Measurements from ENCODE around the gene GPR107.
A peak's percentile ranks its signal among the peaks of the same experiment; 100 is the strongest.

Gene GPR107

GRCh38 chr9:130039528-130040147 is 14.1 kb upstream of the GPR107 start:
- peak; percentile 58 for DNase-seq
- peak overlapping the region; percentile 99 for H3K4me3 Mint-ChIP-seq
- H3K4me1 Mint-ChIP-seq = peaks cover 74% of the 10 kb centered on the region
- CTCF ChIA-PET = interaction anchor here (0.6 to 4.3 kb wide), 10 partner anchors 9 to 211 kb away, joined by 3 to 27 read pairs (median 4); partner anchors contain the start of gene GPR107
- peak overlapping the region; percentile 98 for H3K27ac Mint-ChIP-seq
- peaks cover 3% of the 10 kb centered on the region for H3K27me3 Mint-ChIP-seq
- H3K9me3 Mint-ChIP-seq = no peaks in the 10 kb centered on the region
- peaks cover 33% of the 10 kb centered on the region for H3K36me3 Mint-ChIP-seq

GRCh38 chr9:130040984-130041647 is 12.6 kb upstream of the GPR107 start:
- Mint-ChIP-seq H3K4me1 (peaks cover 74% of the 10 kb centered on the region), H3K4me3 (peak overlapping the region; percentile 99), H3K36me3 (peaks cover 23% of the 10 kb centered on the region), H3K27ac (peak overlapping the region; percentile 98), H3K9me3 (no peaks in the 10 kb centered on the region), H3K27me3 (peaks cover 3% of the 10 kb centered on the region)
- peak; percentile 36 for DNase-seq
- CTCF ChIA-PET = interaction anchor here (1.0 to 4.3 kb wide), 3 partner anchors 10 to 154 kb away, joined by 3 to 27 read pairs (median 4); no protein-coding TSS in a partner anchor

- peak overlapping the region; percentile 98 for H3K27ac Mint-ChIP-seq
- peak overlapping the region; percentile 99 for H3K4me3 Mint-ChIP-seq
- peaks cover 3% of the 10 kb centered on the region for H3K27me3 Mint-ChIP-seq
- no peak for DNase-seq
- no peaks in the 10 kb centered on the region for H3K9me3 Mint-ChIP-seq
- H3K4me1 Mint-ChIP-seq = peaks cover 70% of the 10 kb centered on the region
- H3K36me3 Mint-ChIP-seq = peaks cover 19% of the 10 kb centered on the region
- CTCF ChIA-PET = interaction anchor here (1.0 to 4.3 kb wide), 2 partner anchors 11 to 155 kb away, joined by 3 to 27 read pairs; no protein-coding TSS in a partner anchor
Measured at GRCh38 chr9:130041648-130042405, 11.9 kb upstream of the GPR107 start.

DNA sequence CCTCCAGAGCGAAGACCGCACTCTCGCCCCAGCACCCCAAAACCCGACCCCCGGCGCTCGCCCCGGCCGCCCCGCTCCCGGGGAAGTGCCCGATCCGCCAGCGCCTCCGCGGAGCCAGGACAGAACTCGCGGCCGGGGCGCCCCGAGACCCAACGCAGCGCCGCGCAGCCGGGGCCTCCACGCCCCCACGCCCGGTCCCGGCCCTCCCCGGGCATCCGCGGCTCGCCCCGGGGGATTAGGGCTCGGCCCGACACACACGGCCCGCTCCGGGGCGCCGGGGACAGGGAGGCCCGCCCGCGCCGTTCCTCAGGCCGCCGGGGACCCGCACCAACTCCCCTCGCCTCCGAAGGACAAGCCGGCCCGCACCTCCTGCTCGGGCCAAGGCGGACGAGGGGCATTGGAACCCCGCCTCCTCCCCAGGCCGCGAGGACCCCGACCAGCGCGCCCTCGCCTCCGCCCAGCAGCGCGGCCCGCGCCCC is 11.3 kb upstream of the GPR107 start:
- DNase-seq = peak; percentile 47
- no peaks in the 10 kb centered on the region for H3K9me3 Mint-ChIP-seq
- peaks cover 3% of the 10 kb centered on the region for H3K27me3 Mint-ChIP-seq
- peaks cover 16% of the 10 kb centered on the region for H3K36me3 Mint-ChIP-seq
- peak overlapping the region; percentile 99 for H3K4me3 Mint-ChIP-seq
- H3K27ac Mint-ChIP-seq = peak overlapping the region; percentile 98
- peaks cover 66% of the 10 kb centered on the region for H3K4me1 Mint-ChIP-seq
- CTCF ChIA-PET = no interaction called here

DNA sequence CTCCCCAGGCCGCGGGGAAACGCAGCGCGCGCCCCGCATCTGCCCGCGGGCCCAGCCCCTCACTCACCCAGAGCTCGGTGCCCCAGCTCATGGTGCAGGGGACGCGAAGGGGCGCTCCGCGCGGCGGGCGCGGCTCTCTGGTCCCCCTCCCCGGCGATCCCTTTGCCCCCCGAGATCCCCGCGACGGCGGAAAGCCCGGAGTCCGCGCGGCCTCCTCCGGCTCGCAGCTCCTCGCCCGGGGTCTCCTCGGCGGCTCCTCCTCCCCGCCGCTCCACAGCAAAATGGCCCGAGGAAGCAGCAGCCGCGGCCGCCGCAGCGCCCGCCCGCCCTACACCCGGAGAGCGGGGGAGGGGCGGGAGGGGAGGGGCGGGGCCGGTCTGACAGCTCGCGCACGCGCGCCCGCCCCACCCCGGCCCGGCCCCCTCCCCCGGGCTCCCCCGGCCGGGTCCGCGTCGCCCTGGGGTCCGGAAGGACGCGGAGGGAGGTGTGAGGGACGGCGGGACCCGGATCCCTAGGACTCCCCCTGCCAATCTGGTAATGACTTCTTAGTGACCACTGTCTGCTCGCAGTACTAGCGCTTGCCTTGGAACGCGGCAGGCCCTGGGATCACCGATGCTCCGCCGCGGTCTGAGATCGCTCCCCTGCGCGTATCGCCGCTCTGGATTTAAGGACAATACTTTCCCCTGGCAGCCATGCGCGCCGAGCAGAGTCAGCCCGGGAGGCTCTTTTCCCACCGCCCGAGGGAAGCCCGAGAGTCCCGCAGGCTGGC is 10.6 kb upstream of the GPR107 start, which contains the start of gene FNBP1:
Gene FNBP1, minus strand, starts transcription at position 305 of the 769 bp plus-strand sequence. Its CDS starts 214 bp downstream, at position 91.
- CTCF ChIA-PET = no interaction called here
- peak; percentile 86 for DNase-seq
- Mint-ChIP-seq H3K4me3 (peak within 1 kb of the TSS; percentile 99), H3K9me3 (no peaks in the 10 kb centered on the region), H3K36me3 (peaks cover 15% of the 10 kb centered on the region), H3K27me3 (peaks cover 3% of the 10 kb centered on the region), H3K4me1 (peaks cover 64% of the 10 kb centered on the region), H3K27ac (peak within 1 kb of the TSS; percentile 98)

GRCh38 chr9:130043654-130044623 is 9.8 kb upstream of the GPR107 start:
- Mint-ChIP-seq H3K27ac (peak overlapping the region; percentile 96), H3K9me3 (no peaks in the 10 kb centered on the region), H3K4me1 (peaks cover 55% of the 10 kb centered on the region), H3K36me3 (peaks cover 13% of the 10 kb centered on the region), H3K4me3 (peak overlapping the region; percentile 99), H3K27me3 (peaks cover 3% of the 10 kb centered on the region)
- DNase-seq = no peak
- CTCF ChIA-PET = no interaction called here

GRCh38 chr9:130045725-130046450 is 7.8 kb upstream of the GPR107 start:
- Mint-ChIP-seq H3K4me3 (peak overlapping the region; percentile 61), H3K27me3 (peaks cover 3% of the 10 kb centered on the region), H3K36me3 (peaks cover 17% of the 10 kb centered on the region), H3K4me1 (peaks cover 49% of the 10 kb centered on the region), H3K9me3 (no peaks in the 10 kb centered on the region), H3K27ac (peak overlapping the region; percentile 96)
- CTCF ChIA-PET = interaction anchor here (0.6 kb wide), 1 partner anchor 10 kb away, joined by 3 read pairs; no protein-coding TSS in a partner anchor
- no peak for DNase-seq

- Mint-ChIP-seq H3K4me1 (peaks cover 55% of the 10 kb centered on the region), H3K4me3 (no peak overlapping the region), H3K27me3 (no peaks in the 10 kb centered on the region), H3K36me3 (peaks cover 4% of the 10 kb centered on the region), H3K27ac (no peak overlapping the region), H3K9me3 (no peaks in the 10 kb centered on the region)
- no peak for DNase-seq
- CTCF ChIA-PET = interaction anchor here (0.7 kb wide), 1 partner anchor 61 kb away, joined by 3 read pairs; no protein-coding TSS in a partner anchor
Measured at GRCh38 chr9:130049431-130050210, 4.1 kb upstream of the GPR107 start.

DNA sequence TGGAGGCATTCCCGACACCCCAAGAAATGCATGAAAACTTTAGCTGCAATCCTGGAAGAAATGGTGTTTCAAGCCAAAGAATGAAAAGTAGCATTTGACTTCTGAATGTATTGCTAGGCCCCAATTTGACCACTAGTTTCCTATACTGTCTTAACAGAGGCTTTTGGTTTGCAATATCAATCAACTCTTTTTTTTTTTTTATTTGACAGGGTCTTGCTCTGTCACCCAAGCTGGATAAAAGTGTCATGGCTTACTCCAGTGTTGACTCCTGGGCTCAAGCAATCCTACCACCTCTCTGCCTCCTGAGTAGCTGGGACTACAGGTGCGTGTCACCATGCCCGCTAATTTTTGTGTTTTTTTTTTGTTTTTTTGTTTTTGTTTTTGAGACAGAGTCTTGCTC is 3.2 kb upstream of the GPR107 start:
- no peaks in the 10 kb centered on the region for H3K9me3 Mint-ChIP-seq
- no peak overlapping the region for H3K4me3 Mint-ChIP-seq
- H3K27me3 Mint-ChIP-seq = no peaks in the 10 kb centered on the region
- CTCF ChIA-PET = interaction anchor here (0.7 kb wide), 2 partner anchors 19 to 60 kb away, joined by 3 to 5 read pairs; no protein-coding TSS in a partner anchor
- no peak for DNase-seq
- H3K36me3 Mint-ChIP-seq = peaks cover 4% of the 10 kb centered on the region
- peaks cover 53% of the 10 kb centered on the region for H3K4me1 Mint-ChIP-seq
- no peak overlapping the region for H3K27ac Mint-ChIP-seq

DNA sequence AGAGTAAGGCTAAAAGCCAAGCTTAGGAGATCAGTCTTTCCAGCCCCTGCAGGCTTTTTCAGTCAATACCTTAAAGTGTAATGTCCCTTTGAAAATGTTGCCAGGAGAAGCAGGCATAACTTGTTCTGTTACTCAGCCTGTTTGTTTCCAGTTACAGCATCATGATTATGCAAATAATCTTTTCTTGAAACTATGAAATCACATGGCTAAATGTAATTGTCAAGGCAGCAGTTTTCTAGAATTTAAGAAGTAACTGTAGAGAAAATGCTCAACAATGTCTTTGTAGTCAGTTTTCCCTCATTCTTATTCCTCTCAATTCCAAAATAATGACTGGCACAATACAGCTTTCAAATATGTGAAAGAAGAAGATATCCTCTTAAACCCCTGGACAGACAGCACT is 1.9 kb upstream of the GPR107 start:
- Mint-ChIP-seq H3K27ac (no peak overlapping the region), H3K36me3 (peaks cover 4% of the 10 kb centered on the region), H3K4me1 (peaks cover 45% of the 10 kb centered on the region), H3K27me3 (no peaks in the 10 kb centered on the region), H3K4me3 (peak overlapping the region; percentile 50), H3K9me3 (no peaks in the 10 kb centered on the region)
- DNase-seq = no peak
- CTCF ChIA-PET = no interaction called here

- CTCF ChIA-PET = interaction anchor here (0.9 to 1.6 kb wide), 3 partner anchors 14 to 60 kb away, joined by 3 to 5 read pairs (median 4); no protein-coding TSS in a partner anchor
- Mint-ChIP-seq H3K27me3 (no peaks in the 10 kb centered on the region), H3K4me1 (peaks cover 46% of the 10 kb centered on the region), H3K4me3 (peak overlapping the region; percentile 94), H3K9me3 (no peaks in the 10 kb centered on the region), H3K27ac (peak overlapping the region; percentile 82), H3K36me3 (peaks cover 6% of the 10 kb centered on the region)
- DNase-seq = no peak
Measured at GRCh38 chr9:130053109-130053503, 600 bp upstream of the GPR107 start.
